IMR-90 (cell line): Measurements from ENCODE around the gene TXNDC8.

Source experiments
- CEBPB ChIP-seq: IDR thresholded peaks from 2 replicates; pipeline ENCODE4 v1.6.1; 2012; ENCODE audit warnings: low read depth, low read length, improper control_type of control experiment
- CTCF ChIP-seq: conservative IDR thresholded peaks from 2 replicates; pipeline ENCODE4 v1.5.1; 2012; ENCODE audit warnings: mild to moderate bottlenecking, low read depth, low read length, improper control_type of control experiment
- NFE2L2 ChIP-seq: fragments of 150-350 bp; IDR thresholded peaks from 2 replicates; pipeline ENCODE4 v1.6.1; 2016; ENCODE audit warnings: low read depth, mild to moderate bottlenecking, low read length
- POLR2A ChIP-seq: IDR thresholded peaks from 2 replicates; pipeline ENCODE4 v1.6.1; 2012; ENCODE audit warnings: mild to moderate bottlenecking, low read depth, low read length
- RCOR1 ChIP-seq: IDR thresholded peaks from 2 replicates; pipeline ENCODE4 v1.6.1; 2012; ENCODE audit warnings: mild to moderate bottlenecking, low read length, improper control_type of control experiment; ENCODE audit not compliant: insufficient replicate concordance

- TF ChIP-seq CTCF (no peak), NFE2L2 (no peak), POLR2A (no peak), RCOR1 (no peak), CEBPB (peak; percentile 58)
Observed at GRCh38 chr9:110327716-110328115, 9.9 kb downstream of the TXNDC8 start.
